ENCODE measurements around the gene ZNF862.
"Not testable (repeated sequence)": the region's sequence is repeated elsewhere in the genome, so short reads cannot be mapped to it uniquely, and the experiment has no call there.

Gene ZNF862

GRCh38 chr7:149894957-149895356 lies 56.8 kb downstream of the ZNF862 start:
- H3K27ac Mint-ChIP-seq; H3K9me3 Mint-ChIP-seq; H3K27me3 Mint-ChIP-seq; DNase-seq; H3K4me1 Mint-ChIP-seq (ENCODE audit: low read depth); H3K36me3 Mint-ChIP-seq (ENCODE audit: low read depth); H3K4me3 Mint-ChIP-seq: not testable (repeated sequence)

- not testable (repeated sequence) for H3K27ac Mint-ChIP-seq; H3K9me3 Mint-ChIP-seq; H3K36me3 Mint-ChIP-seq (ENCODE audit: low read depth); DNase-seq; H3K4me3 Mint-ChIP-seq; H3K27me3 Mint-ChIP-seq; H3K4me1 Mint-ChIP-seq (ENCODE audit: low read depth)
Observed at GRCh38 chr7:149907776-149908376, 69.7 kb downstream of the ZNF862 start.

GRCh38 chr7:149910219-149910618 lies 72.0 kb downstream of the ZNF862 start:
- H3K27me3 Mint-ChIP-seq; H3K36me3 Mint-ChIP-seq (ENCODE audit: low read depth); H3K9me3 Mint-ChIP-seq; H3K27ac Mint-ChIP-seq; H3K4me1 Mint-ChIP-seq (ENCODE audit: low read depth); H3K4me3 Mint-ChIP-seq; DNase-seq: not testable (repeated sequence)

GRCh38 chr7:149912126-149912525 lies 74.0 kb downstream of the ZNF862 start:
- not testable (repeated sequence) for H3K9me3 Mint-ChIP-seq; H3K4me1 Mint-ChIP-seq (ENCODE audit: low read depth); DNase-seq; H3K4me3 Mint-ChIP-seq; H3K27me3 Mint-ChIP-seq; H3K36me3 Mint-ChIP-seq (ENCODE audit: low read depth); H3K27ac Mint-ChIP-seq
